Vagina (tissue), 2 donors: ENCODE results near the gene SPHK2. TPM values are rescaled to one million over a fixed set of nuclear protein-coding genes. Genes with fewer than 3 reads are reported as not detected.

ENCODE experiments used
- DNase-seq, 2 donors: peaks; one replicate each; pipeline ENCODE4 v3.0.0-alpha.2; 2017; ENCODE audit errors: extremely low spot score in 2 of 2
- H3K27ac ChIP-seq: fragments of 200-600 bp; sonication (generic); one replicate; pipeline ENCODE4 v1.5.1; 2019
- H3K27me3 ChIP-seq: fragments of 200-600 bp; sonication (generic); one replicate; pipeline ENCODE4 v1.5.1; 2019
- H3K36me3 ChIP-seq, 2 donors: fragments of 200-600 bp; sonication (generic); one replicate each; pipeline ENCODE4 v1.5.1; 2017 to 2019
- H3K4me1 ChIP-seq: fragments of 200-600 bp; sonication (generic); one replicate; pipeline ENCODE4 v1.5.1; 2019
- H3K4me3 ChIP-seq, 2 donors: fragments of 200-600 bp; sonication (generic); 1 replicate in 1 of 2; 2 replicates in 1 of 2; pipeline ENCODE4 v1.5.1; 2016 to 2019
- H3K9me3 ChIP-seq: fragments of 200-600 bp; sonication (generic); one replicate; pipeline ENCODE4 v1.5.1; 2019
- CTCF ChIP-seq, 3 experiments: fragments of 450-650 bp in 2 of 3; fragments of 200-600 bp in 1 of 3; sonication (generic) in 1 of 3; IDR thresholded peaks; one replicate each; pipeline ENCODE4 v1.5.1; 2017 to 2019; ENCODE audit warnings: antibody characterized with exemption in 3 of 3, mild to moderate bottlenecking in 2 of 3, moderate library complexity in 2 of 3
- POLR2A ChIP-seq, 2 donors: fragments of 450-650 bp; IDR thresholded peaks; one replicate each; pipeline ENCODE4 v1.6.1; 2017; ENCODE audit warnings: antibody characterized with exemption in 2 of 2, mild to moderate bottlenecking in 2 of 2, moderate library complexity in 2 of 2
- POLR2AphosphoS5 ChIP-seq, 2 donors: sonication (generic); formaldehyde crosslinking; IDR thresholded peaks; one replicate each; pipeline ENCODE4 v1.9.0; 2017; ENCODE audit warnings: antibody characterized with exemption in 2 of 2, mild to moderate bottlenecking in 2 of 2, low read depth in 1 of 2; ENCODE audit not compliant: insufficient read depth in 1 of 2
- intact Hi-C: fragments of 100-400 bp; cut with DNase I; formaldehyde crosslinking; loops from one replicate; pipeline ENCODE4 v1.15.1; 2023
- total RNA-seq: library from RNA; depleted of rRNA; stranded (reverse); fragments of >200 nt; gene quantifications from one replicate; pipeline ENCODE4 v1.2.3, GENCODE V29; 2016

The SPHK2 gene
- total RNA-seq, 1 donor from 2014 or later: 19.9 TPM

DNA sequence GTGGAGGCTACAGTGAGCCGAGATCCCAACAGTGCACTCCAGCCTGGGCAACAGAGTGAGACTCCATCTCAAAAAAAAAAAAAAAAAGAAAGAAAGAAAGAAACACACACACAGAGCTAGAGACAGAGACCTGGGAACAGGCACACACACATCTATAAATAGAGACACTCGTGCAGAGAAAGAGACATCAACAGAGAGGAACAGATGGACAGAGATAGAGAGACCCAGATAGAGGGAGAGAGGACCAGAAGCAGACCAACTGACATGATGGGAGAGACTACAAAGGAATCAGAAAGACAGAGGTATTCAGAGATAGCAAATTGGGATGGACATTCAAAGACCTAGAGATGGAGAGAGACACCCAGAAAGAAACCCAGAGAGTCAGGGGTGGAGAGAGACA lies 28.8 kb downstream of the SPHK2 start:
- H3K4me3 ChIP-seq: no peak overlapping the region
- H3K27me3 ChIP-seq: no peaks in the 10 kb centered on the region
- no peaks in the 10 kb centered on the region for H3K9me3 ChIP-seq
- no peak for DNase-seq
- no peak overlapping the region for H3K27ac ChIP-seq
- no peak for TF ChIP-seq POLR2A (IDR thresholded peaks at IDR 0.05)
- no peak for TF ChIP-seq CTCF (IDR thresholded peaks at IDR 0.05)
- TF ChIP-seq POLR2AphosphoS5 (IDR thresholded peaks at IDR 0.05; ENCODE audit: insufficient read depth in 1 of 2, low read depth in 1 of 2): no peak
- H3K4me1 ChIP-seq: peaks cover 16% of the 10 kb centered on the region
- no peaks in the 10 kb centered on the region for H3K36me3 ChIP-seq
- intact Hi-C loops: loop anchor here (5.0 kb wide), 2 partner anchors 59 to 134 kb away; no protein-coding TSS in a partner anchor

- no peaks in the 10 kb centered on the region for H3K9me3 ChIP-seq
- H3K27me3 ChIP-seq: no peaks in the 10 kb centered on the region
- TF ChIP-seq POLR2A (IDR thresholded peaks at IDR 0.05) (no peak), CTCF (IDR thresholded peaks at IDR 0.05) (no peak), POLR2AphosphoS5 (IDR thresholded peaks at IDR 0.05; ENCODE audit: insufficient read depth in 1 of 2, low read depth in 1 of 2) (no peak)
- intact Hi-C loops: no loop called here
- no peak overlapping the region for H3K27ac ChIP-seq
- no peak for DNase-seq
- H3K4me3 ChIP-seq: no peak overlapping the region
- H3K4me1 ChIP-seq: no peaks in the 10 kb centered on the region
- no peaks in the 10 kb centered on the region for H3K36me3 ChIP-seq
These were observed 31.8 kb downstream of the SPHK2 start for GRCh38 chr19:48650974-48651682.

- Histone ChIP-seq H3K27ac (no peak overlapping the region), H3K27me3 (no peaks in the 10 kb centered on the region), H3K4me1 (no peaks in the 10 kb centered on the region), H3K4me3 (no peak overlapping the region), H3K36me3 (no peaks in the 10 kb centered on the region), H3K9me3 (no peaks in the 10 kb centered on the region)
- intact Hi-C loops: no loop called here
- TF ChIP-seq POLR2AphosphoS5 (IDR thresholded peaks at IDR 0.05; ENCODE audit: insufficient read depth in 1 of 2, low read depth in 1 of 2) (no peak), CTCF (IDR thresholded peaks at IDR 0.05) (no peak), POLR2A (IDR thresholded peaks at IDR 0.05) (no peak)
- DNase-seq: no peak
These were observed 32.4 kb downstream of the SPHK2 start for GRCh38 chr19:48651683-48652048.

DNA sequence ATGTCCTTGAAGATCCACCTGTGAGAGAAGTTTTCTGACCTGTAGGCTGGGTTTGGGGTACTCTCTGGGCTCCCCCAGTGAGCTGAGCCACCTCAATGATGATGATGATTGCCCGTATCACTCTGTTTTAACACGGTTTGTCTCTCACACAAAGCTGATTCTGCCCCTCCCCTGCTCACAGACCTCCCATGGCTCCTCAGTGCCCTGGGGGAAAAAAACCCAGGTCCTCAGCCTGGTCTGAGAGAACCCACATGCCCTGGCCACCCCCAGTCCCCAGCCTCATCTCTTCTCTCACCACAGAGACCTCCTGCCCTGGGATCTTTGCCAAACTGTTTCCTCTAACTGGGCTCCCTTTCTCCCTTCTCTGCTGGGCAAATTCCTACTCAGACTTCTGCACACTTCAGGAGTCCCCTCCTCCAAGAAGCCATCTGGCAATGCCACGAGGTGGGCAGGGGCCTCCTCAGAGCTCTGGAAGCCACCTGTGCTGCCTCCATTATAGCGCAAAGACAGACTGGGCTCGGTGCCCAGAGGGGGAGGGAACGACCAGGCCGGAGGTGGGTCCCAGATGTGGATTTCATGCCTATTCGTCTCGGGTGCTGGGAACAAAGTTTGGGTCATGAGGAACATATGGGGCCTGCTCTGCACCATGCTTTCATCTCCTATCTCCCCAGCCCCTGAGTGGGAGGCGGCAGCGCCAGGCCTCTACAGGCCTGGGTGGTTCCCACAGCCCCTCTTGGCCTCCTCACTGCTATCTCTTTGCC lies 35.2 kb downstream of the SPHK2 start:
- Histone ChIP-seq H3K4me1 (no peaks in the 10 kb centered on the region), H3K27ac (no peak overlapping the region), H3K27me3 (no peaks in the 10 kb centered on the region), H3K36me3 (no peaks in the 10 kb centered on the region), H3K4me3 (no peak overlapping the region), H3K9me3 (no peaks in the 10 kb centered on the region)
- intact Hi-C loops: no loop called here
- no peak for DNase-seq
- TF ChIP-seq POLR2AphosphoS5 (IDR thresholded peaks at IDR 0.05; ENCODE audit: insufficient read depth in 1 of 2, low read depth in 1 of 2) (no peak), CTCF (IDR thresholded peaks at IDR 0.05) (no peak), POLR2A (IDR thresholded peaks at IDR 0.05) (no peak)
